Measurements from ENCODE around the gene SDF4. TPM values are rescaled to one million over a fixed set of nuclear protein-coding genes. Genes with fewer than 3 reads are reported as not detected.

Gene SDF4
- total RNA-seq, 1 donor from 2014 or later = 93.8 TPM

DNA sequence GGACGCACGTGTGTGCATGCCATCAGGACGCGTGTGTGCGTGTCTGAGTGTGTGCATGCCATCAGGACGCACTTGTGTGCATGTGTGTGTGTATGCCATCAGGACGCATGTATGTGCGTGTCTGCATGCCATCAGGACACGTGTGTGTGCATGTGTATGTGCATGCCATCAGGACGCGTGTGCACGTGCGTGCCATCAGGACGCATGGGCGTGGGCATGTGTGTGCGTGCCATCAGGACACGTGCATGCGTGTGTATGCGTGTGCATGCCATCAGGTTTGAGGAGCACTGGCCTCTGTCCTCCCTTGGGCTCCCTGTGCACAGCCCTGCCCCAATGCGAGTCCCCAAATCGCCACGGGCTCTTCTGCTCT lies 27.3 kb upstream of the SDF4 start:
- DNase-seq (ENCODE audit: low read depth, low spot score) = no peak
- Mint-ChIP-seq H3K27ac (ENCODE audit: unreplicated experiment) (no peak overlapping the region), H3K4me1 (no peaks in the 10 kb centered on the region), H3K9me3 (no peaks in the 10 kb centered on the region), H3K36me3 (ENCODE audit: low read depth) (peaks cover 12% of the 10 kb centered on the region), H3K4me3 (no peak overlapping the region), H3K27me3 (ENCODE audit: low read depth) (no peaks in the 10 kb centered on the region)
- TF ChIP-seq, protein P1, sequence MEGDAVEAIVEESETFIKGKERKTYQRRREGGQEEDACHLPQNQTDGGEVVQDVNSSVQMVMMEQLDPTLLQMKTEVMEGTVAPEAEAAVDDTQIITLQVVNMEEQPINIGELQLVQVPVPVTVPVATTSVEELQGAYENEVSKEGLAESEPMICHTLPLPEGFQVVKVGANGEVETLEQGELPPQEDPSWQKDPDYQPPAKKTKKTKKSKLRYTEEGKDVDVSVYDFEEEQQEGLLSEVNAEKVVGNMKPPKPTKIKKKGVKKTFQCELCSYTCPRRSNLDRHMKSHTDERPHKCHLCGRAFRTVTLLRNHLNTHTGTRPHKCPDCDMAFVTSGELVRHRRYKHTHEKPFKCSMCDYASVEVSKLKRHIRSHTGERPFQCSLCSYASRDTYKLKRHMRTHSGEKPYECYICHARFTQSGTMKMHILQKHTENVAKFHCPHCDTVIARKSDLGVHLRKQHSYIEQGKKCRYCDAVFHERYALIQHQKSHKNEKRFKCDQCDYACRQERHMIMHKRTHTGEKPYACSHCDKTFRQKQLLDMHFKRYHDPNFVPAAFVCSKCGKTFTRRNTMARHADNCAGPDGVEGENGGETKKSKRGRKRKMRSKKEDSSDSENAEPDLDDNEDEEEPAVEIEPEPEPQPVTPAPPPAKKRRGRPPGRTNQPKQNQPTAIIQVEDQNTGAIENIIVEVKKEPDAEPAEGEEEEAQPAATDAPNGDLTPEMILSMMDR (conservative IDR thresholded peaks at IDR 0.05) = no peak

DNA sequence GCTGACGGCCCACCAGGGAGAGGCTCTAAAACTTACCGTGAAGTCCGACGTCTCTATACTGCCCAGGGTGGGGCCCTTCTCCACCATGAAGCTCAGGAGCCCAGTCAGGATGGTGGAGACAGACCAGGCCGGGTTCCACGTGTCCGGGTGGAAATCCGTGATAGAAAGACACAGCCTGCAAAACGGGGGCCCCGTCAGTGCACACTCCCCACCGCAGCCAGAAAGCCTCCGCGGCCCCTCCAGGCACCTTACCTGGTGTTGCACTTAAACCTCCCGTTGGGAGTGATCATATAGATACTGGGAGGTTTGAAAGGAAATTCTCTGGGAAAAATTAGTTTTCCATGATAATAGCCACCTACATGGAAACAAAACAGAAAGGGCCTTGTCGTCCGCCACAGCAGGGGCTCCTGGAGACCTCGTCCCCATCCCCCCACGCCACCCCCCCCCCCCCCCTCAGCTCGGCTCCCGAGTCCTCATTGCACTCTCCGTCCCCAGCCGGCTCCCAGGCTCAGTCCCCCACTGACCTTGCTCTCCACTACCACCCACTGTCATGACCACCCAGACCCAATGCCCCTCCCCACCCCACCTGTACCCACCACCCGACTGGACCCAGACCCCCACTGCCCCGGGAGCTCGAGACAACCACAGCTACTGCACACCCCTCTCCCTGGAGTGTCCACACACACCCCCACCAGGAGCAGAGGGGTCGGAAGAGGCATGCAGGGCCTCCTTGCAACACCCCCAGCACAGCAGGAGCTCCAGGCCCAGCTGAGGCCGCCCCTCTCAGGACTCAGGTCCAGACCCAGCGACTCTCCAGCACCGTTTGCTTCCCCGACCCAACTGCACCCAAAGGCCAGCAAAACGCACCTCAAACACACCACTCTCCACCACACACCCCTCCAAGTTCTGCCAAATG lies 25.4 kb upstream of the SDF4 start:
- H3K9me3 Mint-ChIP-seq = no peaks in the 10 kb centered on the region
- no peak overlapping the region for H3K27ac Mint-ChIP-seq (ENCODE audit: unreplicated experiment)
- H3K4me1 Mint-ChIP-seq = no peaks in the 10 kb centered on the region
- H3K36me3 Mint-ChIP-seq (ENCODE audit: low read depth) = peaks cover 12% of the 10 kb centered on the region
- H3K27me3 Mint-ChIP-seq (ENCODE audit: low read depth) = no peaks in the 10 kb centered on the region
- TF ChIP-seq, protein P1 (conservative IDR thresholded peaks at IDR 0.05) = no peak
- no peak overlapping the region for H3K4me3 Mint-ChIP-seq
- no peak for DNase-seq (ENCODE audit: low read depth, low spot score)

- no peak for DNase-seq (ENCODE audit: low read depth, low spot score)
- Mint-ChIP-seq H3K27ac (ENCODE audit: unreplicated experiment) (no peak overlapping the region), H3K4me3 (no peak overlapping the region), H3K27me3 (ENCODE audit: low read depth) (no peaks in the 10 kb centered on the region), H3K36me3 (ENCODE audit: low read depth) (peaks cover 8% of the 10 kb centered on the region), H3K9me3 (no peaks in the 10 kb centered on the region), H3K4me1 (no peaks in the 10 kb centered on the region)
- TF ChIP-seq, protein P1 (conservative IDR thresholded peaks at IDR 0.05) = no peak
Measured at GRCh38 chr1:1255611-1256010, 23.8 kb upstream of the SDF4 start.

DNA sequence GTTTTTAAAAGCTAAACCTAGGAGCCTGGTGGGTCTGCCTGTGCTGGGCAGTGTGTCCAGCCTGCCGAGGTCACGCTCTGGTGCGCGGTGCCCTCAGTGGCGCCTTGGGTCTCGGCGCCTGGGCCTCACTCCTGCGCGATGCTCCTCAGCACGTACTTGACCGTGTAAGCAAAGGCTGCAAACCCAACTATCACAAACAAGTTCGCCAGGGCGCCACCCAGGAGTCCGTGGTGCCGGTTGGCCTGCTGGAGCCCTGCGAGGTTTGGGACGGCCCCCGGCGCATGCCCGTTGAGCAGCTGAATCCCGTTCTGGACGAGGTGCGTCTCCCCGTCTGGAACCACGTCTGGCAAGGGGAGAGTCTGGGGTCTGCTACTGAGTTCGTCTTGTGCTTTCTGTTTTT lies 23.3 kb upstream of the SDF4 start:
- Mint-ChIP-seq H3K4me3 (no peak overlapping the region), H3K27me3 (ENCODE audit: low read depth) (peaks cover 2% of the 10 kb centered on the region), H3K36me3 (ENCODE audit: low read depth) (peaks cover 5% of the 10 kb centered on the region), H3K9me3 (no peaks in the 10 kb centered on the region), H3K27ac (ENCODE audit: unreplicated experiment) (no peak overlapping the region), H3K4me1 (peaks cover 3% of the 10 kb centered on the region)
- DNase-seq (ENCODE audit: low read depth, low spot score) = no peak
- TF ChIP-seq, protein P1 (conservative IDR thresholded peaks at IDR 0.05) = no peak

- TF ChIP-seq, protein P1 (conservative IDR thresholded peaks at IDR 0.05) = no peak
- Mint-ChIP-seq H3K4me3 (no peak overlapping the region), H3K4me1 (peaks cover 3% of the 10 kb centered on the region), H3K27me3 (ENCODE audit: low read depth) (peaks cover 7% of the 10 kb centered on the region), H3K9me3 (no peaks in the 10 kb centered on the region), H3K27ac (ENCODE audit: unreplicated experiment) (no peak overlapping the region), H3K36me3 (ENCODE audit: low read depth) (peaks cover 2% of the 10 kb centered on the region)
- DNase-seq (ENCODE audit: low read depth, low spot score) = no peak
Measured at GRCh38 chr1:1254667-1254998, 22.8 kb upstream of the SDF4 start.
